H54 (cell line): ENCODE data around the gene LMLN.

ENCODE experiments used
- DNase-seq: peaks from one replicate; pipeline ENCODE4 v3.0.0; 2011; ENCODE audit warnings: low spot score, mixed read lengths; ENCODE audit not compliant: insufficient read length
- FAIRE-seq: peaks from 3 replicates; lab custom pipeline; 2011; peaks lifted over from hg19 to GRCh38; lab: Jason Lieb, UNC
- POLR2A ChIP-seq: IDR thresholded peaks from 2 replicates; pipeline ENCODE4 v1.6.1; 2011; ENCODE audit warnings: low read depth, mild to moderate bottlenecking, low read length

LMLN gene

DNA sequence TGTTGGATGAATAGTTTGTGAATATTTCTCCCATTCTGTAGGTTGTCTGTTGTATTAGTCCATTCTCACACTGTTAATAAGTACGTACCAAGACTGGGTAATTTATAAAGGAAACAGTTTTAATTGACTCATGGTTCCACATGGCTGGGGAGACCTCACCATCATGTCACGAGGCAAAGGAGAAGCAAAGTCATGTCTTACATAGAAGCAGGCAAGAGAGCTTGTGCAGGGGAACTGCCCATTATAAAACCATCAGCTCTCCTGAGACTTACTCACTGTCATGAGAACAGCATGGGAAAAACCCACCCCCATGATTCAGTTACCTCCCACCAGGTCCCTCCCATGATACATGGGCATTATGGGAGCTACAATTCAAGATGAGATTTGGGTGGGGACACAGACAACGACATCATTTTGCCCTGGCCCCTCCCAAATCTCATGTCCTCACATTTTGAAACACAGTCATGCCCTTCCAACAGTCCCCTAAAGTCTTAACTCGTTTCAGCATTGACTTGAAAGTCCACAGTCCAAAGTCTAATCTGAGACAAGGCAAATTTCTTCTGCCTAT lies 133.2 kb downstream of the LMLN start:
- DNase-seq (no peak), FAIRE-seq (peak; percentile 43)
- no peak for TF ChIP-seq POLR2A
